GM21360 (cell line): ENCODE results near the gene PTPN11.

ENCODE experiments used
- ATAC-seq: cut with Tn5 transposase; IDR thresholded peaks from one replicate; pipeline ENCODE4 v1.9.1; 2021; ENCODE audit warnings: mild to moderate bottlenecking, moderate library complexity; ENCODE audit not compliant: unreplicated experiment

PTPN11 gene

GRCh38 chr12:112538740-112539139 lies 120.0 kb downstream of the PTPN11 start:
- no peak for ATAC-seq

- no peak for ATAC-seq
Measured at GRCh38 chr12:112539221-112539620, 120.5 kb downstream of the PTPN11 start.

- no peak for ATAC-seq
Measured at GRCh38 chr12:112540021-112540420, 121.3 kb downstream of the PTPN11 start.

GRCh38 chr12:112543751-112544150 lies 125.0 kb downstream of the PTPN11 start:
- no peak for ATAC-seq

GRCh38 chr12:112546339-112546738 lies 127.6 kb downstream of the PTPN11 start:
- ATAC-seq = no peak

GRCh38 chr12:112546996-112547395 lies 128.2 kb downstream of the PTPN11 start:
- ATAC-seq = no peak

- no peak for ATAC-seq
Measured at GRCh38 chr12:112549031-112549430, 130.3 kb downstream of the PTPN11 start.

GRCh38 chr12:112551681-112552080 lies 132.9 kb downstream of the PTPN11 start:
- no peak for ATAC-seq

- no peak for ATAC-seq
Measured at GRCh38 chr12:112555621-112556233, 137.0 kb downstream of the PTPN11 start.

- no peak for ATAC-seq
Measured at GRCh38 chr12:112557951-112558630, 139.3 kb downstream of the PTPN11 start.
